Measurements from ENCODE around the gene ACACA. TPM values are rescaled to one million over a fixed set of nuclear protein-coding genes. Genes with fewer than 3 reads are reported as not detected.
"Not testable (repeated sequence)": the region's sequence is repeated elsewhere in the genome, so short reads cannot be mapped to it uniquely, and the experiment has no call there.

ACACA gene
- polyA plus RNA-seq, 1 donor, result 24.6 TPM

DNA sequence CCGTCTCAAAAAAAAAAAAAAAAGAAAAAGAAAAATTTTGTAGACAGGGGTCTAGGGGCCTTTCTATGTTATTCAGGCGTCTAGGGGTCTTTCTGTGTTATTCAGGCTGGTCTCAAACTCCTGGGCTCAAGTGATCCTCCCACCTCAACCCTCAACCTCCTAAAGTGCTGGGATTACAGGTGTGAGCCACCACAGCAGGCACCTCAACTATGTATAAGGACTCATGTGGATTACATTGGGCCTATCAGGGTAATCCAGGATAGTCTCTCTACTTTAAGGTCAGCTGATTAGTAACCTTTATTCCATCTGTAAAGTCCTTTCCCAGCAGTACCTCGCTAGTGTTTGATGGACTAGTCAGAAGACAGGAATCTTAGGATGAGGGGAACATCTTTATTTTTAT, 22.4 kb upstream of the ACACA start:
- DNase-seq, result no peak
- Histone ChIP-seq H3K9me3 (ENCODE audit: control insufficient read depth, low read depth, low read length) (no peaks in the 10 kb centered on the region), H3K27me3 (ENCODE audit: control insufficient read depth, insufficient read depth, low read length) (no peaks in the 10 kb centered on the region), H3K27ac (ENCODE audit: low read length) (no peak overlapping the region), H3K36me3 (ENCODE audit: control insufficient read depth, insufficient read depth, low read length) (peaks cover 54% of the 10 kb centered on the region), H3K4me3 (ENCODE audit: low read length) (no peak overlapping the region), H3K4me1 (ENCODE audit: control insufficient read depth, insufficient read depth, low read length) (no peaks in the 10 kb centered on the region)
- 100% methylated on average over 1 of the region's 3 CpGs for WGBS (ENCODE audit: insufficient coverage, low lambda C conversion rate)

DNA sequence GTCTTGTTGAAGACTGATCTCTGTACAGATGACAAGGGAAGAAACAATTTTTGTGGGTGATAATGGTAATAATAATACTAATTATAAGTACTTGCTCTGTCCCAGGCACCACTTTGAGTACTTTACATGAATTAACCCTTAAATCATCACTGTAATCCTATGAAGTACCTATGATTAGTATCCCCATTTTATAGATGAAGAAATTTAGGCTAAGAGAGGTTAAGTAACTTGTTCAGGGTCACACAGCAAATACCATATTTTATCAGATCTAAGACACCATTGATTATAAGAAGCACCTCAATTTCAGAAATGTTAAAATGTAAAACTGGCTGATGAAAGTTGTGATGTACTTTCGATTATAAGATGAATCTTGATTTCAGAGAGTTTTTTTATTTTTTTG, 18.6 kb upstream of the ACACA start:
- Histone ChIP-seq H3K27ac (ENCODE audit: low read length) (no peak overlapping the region), H3K27me3 (ENCODE audit: control insufficient read depth, insufficient read depth, low read length) (no peaks in the 10 kb centered on the region), H3K4me1 (ENCODE audit: control insufficient read depth, insufficient read depth, low read length) (no peaks in the 10 kb centered on the region), H3K4me3 (ENCODE audit: low read length) (no peak overlapping the region), H3K36me3 (ENCODE audit: control insufficient read depth, insufficient read depth, low read length) (peaks cover 67% of the 10 kb centered on the region), H3K9me3 (ENCODE audit: control insufficient read depth, low read depth, low read length) (no peaks in the 10 kb centered on the region)
- WGBS (ENCODE audit: insufficient coverage, low lambda C conversion rate), result no CpG with 5 or more reads among the region's 1 CpG
- DNase-seq, result no peak

DNA sequence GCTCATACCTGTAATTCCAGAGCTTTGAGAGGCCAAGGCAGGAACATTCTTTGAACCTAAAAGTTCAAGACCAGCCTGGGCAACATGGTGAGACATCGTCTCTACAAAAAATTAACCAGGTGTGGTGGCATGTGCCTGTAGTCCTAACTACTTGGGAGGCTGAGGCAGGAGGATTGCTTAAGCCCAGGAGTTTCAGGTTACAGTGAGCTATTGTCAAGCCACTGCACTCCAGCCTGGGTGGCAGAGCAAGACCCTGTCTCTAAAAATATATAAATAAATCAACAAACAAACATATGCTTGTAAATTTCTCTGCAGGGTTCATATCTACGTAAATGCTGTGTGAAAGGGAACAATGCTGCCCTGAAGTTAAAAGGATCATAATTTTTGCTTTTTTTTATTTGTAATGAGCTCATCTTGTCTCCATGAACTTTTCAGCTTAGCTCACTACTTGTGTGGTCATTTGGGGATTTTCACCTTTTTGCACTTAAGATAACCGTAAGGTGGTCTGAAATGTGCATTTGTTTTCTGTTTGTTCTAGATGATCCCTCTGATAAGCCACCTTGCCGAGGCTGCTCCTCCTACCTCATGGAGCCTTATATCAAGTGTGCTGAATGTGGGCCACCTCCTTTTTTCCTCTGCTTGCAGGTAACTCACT, 16.5 kb upstream of the ACACA start:
- WGBS (ENCODE audit: insufficient coverage, low lambda C conversion rate), result 50% methylated on average over 3 of the region's 4 CpGs
- H3K27ac ChIP-seq (ENCODE audit: low read length), result no peak overlapping the region
- no peak for DNase-seq
- H3K36me3 ChIP-seq (ENCODE audit: control insufficient read depth, insufficient read depth, low read length), result peaks cover 70% of the 10 kb centered on the region
- no peaks in the 10 kb centered on the region for H3K9me3 ChIP-seq (ENCODE audit: control insufficient read depth, low read depth, low read length)
- no peak overlapping the region for H3K4me3 ChIP-seq (ENCODE audit: low read length)
- H3K4me1 ChIP-seq (ENCODE audit: control insufficient read depth, insufficient read depth, low read length), result no peaks in the 10 kb centered on the region
- H3K27me3 ChIP-seq (ENCODE audit: control insufficient read depth, insufficient read depth, low read length), result no peaks in the 10 kb centered on the region

DNA sequence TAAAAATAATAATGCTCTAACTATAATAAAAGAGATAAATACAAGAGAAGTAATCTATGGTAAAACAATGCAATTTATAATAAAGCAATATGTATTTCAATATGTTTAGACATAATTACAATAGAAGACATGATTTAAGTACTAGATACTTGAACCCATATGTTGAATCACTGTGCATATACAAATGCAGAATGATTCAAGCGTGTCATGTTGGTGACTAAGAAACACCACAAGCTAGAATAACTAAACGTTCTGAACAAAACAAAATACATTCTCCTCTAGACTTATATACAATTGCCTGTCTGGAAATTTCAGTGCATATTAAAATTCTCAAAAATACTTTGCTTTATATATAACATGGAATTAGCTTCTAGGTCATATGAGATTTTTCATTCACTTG, 11.2 kb upstream of the ACACA start:
- no peak for DNase-seq
- Histone ChIP-seq H3K4me1 (ENCODE audit: control insufficient read depth, insufficient read depth, low read length) (no peaks in the 10 kb centered on the region), H3K9me3 (ENCODE audit: control insufficient read depth, low read depth, low read length) (no peaks in the 10 kb centered on the region), H3K27ac (ENCODE audit: low read length) (no peak overlapping the region), H3K4me3 (ENCODE audit: low read length) (no peak overlapping the region), H3K27me3 (ENCODE audit: control insufficient read depth, insufficient read depth, low read length) (no peaks in the 10 kb centered on the region), H3K36me3 (ENCODE audit: control insufficient read depth, insufficient read depth, low read length) (peaks cover 50% of the 10 kb centered on the region)
- no CpG with 5 or more reads among the region's 2 CpGs for WGBS (ENCODE audit: insufficient coverage, low lambda C conversion rate)

DNA sequence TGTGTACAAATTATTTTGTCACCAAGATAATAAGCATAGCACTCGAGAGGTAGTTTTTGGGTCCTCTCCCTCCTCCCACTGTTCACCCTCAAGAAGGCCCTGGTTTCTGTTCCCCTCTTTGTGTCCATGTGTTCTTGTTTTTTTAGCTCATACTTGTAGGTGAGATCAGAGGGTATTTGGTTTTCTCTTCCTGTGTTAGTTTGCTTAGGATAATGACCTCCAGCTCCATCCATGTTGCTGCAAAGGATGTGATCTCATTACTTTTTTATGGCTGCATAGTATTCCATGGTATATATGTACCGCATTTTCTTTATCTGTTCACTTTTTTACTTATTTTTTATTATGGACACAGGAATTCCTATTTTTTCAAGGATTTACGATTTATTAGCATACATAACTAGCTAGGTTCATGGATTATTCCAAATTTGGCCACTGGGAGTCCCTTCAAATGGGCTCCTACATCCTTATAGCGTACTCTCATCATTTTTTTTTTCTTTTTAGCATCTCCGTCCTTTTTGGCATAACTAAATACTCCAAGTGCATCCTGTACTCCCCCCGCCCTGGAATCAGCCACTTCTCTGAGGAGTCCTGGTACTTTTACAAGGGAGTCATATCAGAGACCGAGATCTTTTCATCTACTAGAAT, 7.4 kb upstream of the ACACA start:
- H3K4me1 ChIP-seq (ENCODE audit: control insufficient read depth, insufficient read depth, low read length), result no peaks in the 10 kb centered on the region
- no peak overlapping the region for H3K4me3 ChIP-seq (ENCODE audit: low read length)
- no peak overlapping the region for H3K27ac ChIP-seq (ENCODE audit: low read length)
- DNase-seq, result no peak
- WGBS (ENCODE audit: insufficient coverage, low lambda C conversion rate), result 100% methylated on average over 2 of the region's 7 CpGs
- H3K27me3 ChIP-seq (ENCODE audit: control insufficient read depth, insufficient read depth, low read length), result no peaks in the 10 kb centered on the region
- no peaks in the 10 kb centered on the region for H3K9me3 ChIP-seq (ENCODE audit: control insufficient read depth, low read depth, low read length)
- peaks cover 53% of the 10 kb centered on the region for H3K36me3 ChIP-seq (ENCODE audit: control insufficient read depth, insufficient read depth, low read length)

DNA sequence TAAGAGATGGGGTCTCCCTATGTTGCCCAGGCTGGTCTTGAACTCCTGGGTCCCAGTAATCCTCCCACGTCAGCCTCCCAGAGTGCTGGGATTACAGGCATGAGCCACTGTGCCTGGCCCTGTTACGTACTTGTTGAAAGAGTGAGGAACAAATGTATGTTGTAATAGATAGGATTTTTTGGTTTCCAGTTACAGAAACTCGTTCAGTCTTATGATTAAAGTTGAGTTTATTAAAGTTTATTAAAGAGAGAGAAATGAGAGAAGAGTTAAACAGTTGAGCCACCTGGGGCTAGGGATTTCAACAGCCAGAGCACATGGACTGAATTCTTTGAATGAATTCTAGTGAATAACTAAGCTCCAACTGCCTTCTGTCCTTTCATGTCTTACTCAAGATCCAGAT, 3.7 kb upstream of the ACACA start:
- Histone ChIP-seq H3K36me3 (ENCODE audit: control insufficient read depth, insufficient read depth, low read length) (peaks cover 46% of the 10 kb centered on the region), H3K4me1 (ENCODE audit: control insufficient read depth, insufficient read depth, low read length) (peaks cover 4% of the 10 kb centered on the region), H3K27me3 (ENCODE audit: control insufficient read depth, insufficient read depth, low read length) (no peaks in the 10 kb centered on the region), H3K27ac (ENCODE audit: low read length) (no peak overlapping the region), H3K9me3 (ENCODE audit: control insufficient read depth, low read depth, low read length) (no peaks in the 10 kb centered on the region), H3K4me3 (ENCODE audit: low read length) (no peak overlapping the region)
- 100% methylated on average over 1 of the region's 3 CpGs for WGBS (ENCODE audit: insufficient coverage, low lambda C conversion rate)
- no peak for DNase-seq

DNA sequence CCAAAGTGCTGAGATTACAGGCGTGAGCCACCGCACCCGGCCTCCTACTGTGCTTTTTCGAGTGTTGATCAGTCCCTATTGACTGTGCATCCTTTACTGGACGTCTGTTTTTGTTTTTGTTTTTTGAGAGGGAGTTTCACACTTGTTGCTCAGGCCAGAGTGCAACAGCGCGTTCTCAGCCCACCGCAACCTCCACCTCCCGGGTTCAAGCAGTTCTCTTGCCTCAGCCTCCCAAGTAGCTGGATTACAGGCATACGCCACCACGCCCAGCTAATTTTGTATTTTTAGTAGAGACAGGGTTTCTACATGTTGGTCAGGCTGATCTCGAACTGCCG, 1.5 kb upstream of the ACACA start:
- H3K27ac ChIP-seq (ENCODE audit: low read length); DNase-seq: not testable (repeated sequence)

DNA sequence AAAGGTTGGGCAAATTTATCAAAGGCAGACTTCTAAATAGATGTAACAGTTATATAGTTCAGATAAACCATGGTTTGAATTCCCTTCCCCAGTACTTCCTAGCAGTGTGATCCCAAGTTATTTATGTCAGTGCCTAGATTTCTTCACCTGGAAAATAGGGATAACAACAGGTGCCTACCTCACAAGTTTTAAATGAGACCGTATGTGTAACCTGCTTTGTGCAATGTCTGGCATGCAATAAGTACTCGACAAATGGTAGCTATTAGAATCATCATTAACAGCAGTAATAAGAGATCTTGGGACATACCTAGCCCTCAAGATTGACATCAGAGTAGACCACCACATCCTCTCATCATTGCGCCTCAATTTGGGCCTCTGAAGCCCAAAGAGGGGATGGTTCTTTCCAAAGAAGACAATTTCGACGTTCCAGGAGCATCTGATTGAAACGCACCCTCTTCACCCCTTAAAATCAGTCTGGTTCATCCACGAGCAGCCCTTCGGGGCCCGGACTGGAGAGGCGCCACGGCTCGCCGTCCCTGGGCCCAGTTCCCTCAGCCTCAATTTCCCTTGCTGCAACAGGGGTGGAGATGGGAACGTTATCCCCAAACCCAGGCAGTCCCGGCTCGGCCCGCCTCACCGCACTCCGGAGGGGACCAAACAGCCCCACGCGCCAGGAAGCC, 541 bp downstream of the ACACA start:
- H3K4me3 ChIP-seq (ENCODE audit: low read length), result peak overlapping the region; percentile 83
- no CpG with 5 or more reads among the region's 21 CpGs for WGBS (ENCODE audit: insufficient coverage, low lambda C conversion rate)
- peak in 1 of 2 donors; percentile 59 for DNase-seq

More for the DNA sequence above, 1.5 kb upstream of the ACACA start:
- not testable (repeated sequence) for H3K4me3 ChIP-seq (ENCODE audit: low read length); H3K27me3 ChIP-seq (ENCODE audit: control insufficient read depth, insufficient read depth, low read length); H3K4me1 ChIP-seq (ENCODE audit: control insufficient read depth, insufficient read depth, low read length); H3K9me3 ChIP-seq (ENCODE audit: control insufficient read depth, low read depth, low read length)
- peaks cover 29% of the 10 kb centered on the region for H3K36me3 ChIP-seq (ENCODE audit: control insufficient read depth, insufficient read depth, low read length)
- WGBS (ENCODE audit: insufficient coverage, low lambda C conversion rate), result 100% methylated on average over 4 of the region's 13 CpGs

DNA sequence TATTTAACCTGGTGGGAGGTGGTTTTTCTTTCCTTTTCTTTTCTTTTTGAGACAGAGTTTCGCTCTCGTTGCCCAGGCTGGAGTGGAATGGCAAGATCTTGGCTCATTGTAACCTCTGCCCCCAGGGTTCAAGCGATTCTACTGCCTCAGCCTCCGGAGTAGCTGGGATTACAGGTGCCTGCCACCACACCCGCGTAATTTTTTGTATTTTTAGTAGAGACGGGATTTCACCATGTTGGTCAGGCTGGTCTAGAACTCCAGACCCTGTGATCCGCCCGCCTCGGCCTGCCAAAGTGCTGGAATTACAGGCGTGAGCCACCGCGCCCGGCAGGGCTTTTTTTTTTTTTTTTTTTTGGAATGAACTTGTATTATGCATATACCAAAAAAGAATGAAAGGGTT, 1.1 kb downstream of the ACACA start:
- WGBS (ENCODE audit: insufficient coverage, low lambda C conversion rate), result no CpG with 5 or more reads among the region's 14 CpGs
- not testable (repeated sequence) for H3K36me3 ChIP-seq (ENCODE audit: control insufficient read depth, insufficient read depth, low read length); H3K9me3 ChIP-seq (ENCODE audit: control insufficient read depth, low read depth, low read length); H3K4me1 ChIP-seq (ENCODE audit: control insufficient read depth, insufficient read depth, low read length); H3K27me3 ChIP-seq (ENCODE audit: control insufficient read depth, insufficient read depth, low read length)
- H3K4me3 ChIP-seq (ENCODE audit: low read length), result peak overlapping the region; percentile 83
- peak in 1 of 2 donors; percentile 31 for DNase-seq
- H3K27ac ChIP-seq (ENCODE audit: low read length), result peak overlapping the region; percentile 92

More for the DNA sequence above, 541 bp downstream of the ACACA start:
- Histone ChIP-seq H3K27ac (ENCODE audit: low read length) (peak overlapping the region; percentile 92), H3K9me3 (ENCODE audit: control insufficient read depth, low read depth, low read length) (no peaks in the 10 kb centered on the region), H3K4me1 (ENCODE audit: control insufficient read depth, insufficient read depth, low read length) (peaks cover 9% of the 10 kb centered on the region), H3K36me3 (ENCODE audit: control insufficient read depth, insufficient read depth, low read length) (peaks cover 11% of the 10 kb centered on the region), H3K27me3 (ENCODE audit: control insufficient read depth, insufficient read depth, low read length) (no peaks in the 10 kb centered on the region)

DNA sequence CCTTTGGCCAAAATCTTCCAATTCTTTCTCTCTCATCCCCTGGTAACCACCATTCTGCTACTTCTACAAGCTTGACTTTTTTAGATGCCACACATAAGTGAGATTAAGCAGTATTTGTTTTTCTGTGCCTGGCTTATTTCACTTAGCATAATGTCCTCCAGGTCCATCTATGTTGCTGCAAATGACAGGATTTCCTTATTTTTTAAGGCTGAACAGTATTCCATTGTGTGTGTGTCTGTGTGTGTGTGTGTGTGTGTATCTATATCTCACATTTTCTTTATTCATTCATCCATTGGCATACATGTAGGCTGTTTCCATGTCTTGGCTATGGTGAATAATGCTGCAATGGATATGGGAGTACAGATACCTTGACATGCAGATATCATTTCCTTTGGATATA, 6.1 kb downstream of the ACACA start:
- DNase-seq, result no peak
- no peaks in the 10 kb centered on the region for H3K36me3 ChIP-seq (ENCODE audit: control insufficient read depth, insufficient read depth, low read length)
- H3K27ac ChIP-seq (ENCODE audit: low read length), result no peak overlapping the region
- no peaks in the 10 kb centered on the region for H3K9me3 ChIP-seq (ENCODE audit: control insufficient read depth, low read depth, low read length)
- H3K4me1 ChIP-seq (ENCODE audit: control insufficient read depth, insufficient read depth, low read length), result peaks cover 6% of the 10 kb centered on the region
- no peaks in the 10 kb centered on the region for H3K27me3 ChIP-seq (ENCODE audit: control insufficient read depth, insufficient read depth, low read length)
- H3K4me3 ChIP-seq (ENCODE audit: low read length), result no peak overlapping the region

All from large intestine (tissue), 3 donors.